Prostate gland (tissue), 2 donors: ENCODE data around the gene MAP1LC3B2.

Source experiments
- CTCF ChIP-seq, 4 experiments: fragments of 200-600 bp in 2 of 4; fragments of 450-650 bp in 2 of 4; sonication (generic) in 2 of 4; IDR thresholded peaks; 1 replicate in 3 of 4; 2 replicates in 1 of 4; pipeline ENCODE4 v1.5.1; 2016 to 2019; ENCODE audit warnings: antibody characterized with exemption in 4 of 4, mild to moderate bottlenecking in 2 of 4, moderate library complexity in 2 of 4
- POLR2A ChIP-seq: fragments of 450-650 bp; IDR thresholded peaks from one replicate; pipeline ENCODE4 v1.6.1; 2016; ENCODE audit warnings: antibody characterized with exemption, mild to moderate bottlenecking
- POLR2AphosphoS5 ChIP-seq: sonication (generic); formaldehyde crosslinking; IDR thresholded peaks from one replicate; pipeline ENCODE4 v1.6.1; 2017; ENCODE audit warnings: antibody characterized with exemption

GRCh38 chr12:116583129-116583694 lies 24.0 kb downstream of the MAP1LC3B2 start:
- TF ChIP-seq CTCF (IDR thresholded peaks at IDR 0.05) (no peak), POLR2A (no peak), POLR2AphosphoS5 (no peak)
